ENCODE data around the gene COCH.

GRCh38 chr14:30915596-30915995 lies 41.2 kb downstream of the COCH start:
- TF ChIP-seq CTCF (IDR thresholded peaks at IDR 0.05 in 2 of 3, conservative IDR thresholded peaks at IDR 0.05 in 1 of 3; ENCODE audit: borderline replicate concordance in 1 of 3, insufficient read depth in 1 of 3, low read depth in 2 of 3, low read length in 2 of 3) (no peak), EGR1 (IDR thresholded peaks at IDR 0.05; ENCODE audit: low read depth) (no peak), FOSL1 (IDR thresholded peaks at IDR 0.05; ENCODE audit: low read depth) (no peak), YY1 (IDR thresholded peaks at IDR 0.05; ENCODE audit: extremely low read depth, insufficient replicate concordance, low read depth, low read length) (no peak), ZNF274 (IDR thresholded peaks at IDR 0.05; ENCODE audit: low read depth, low read length) (no peak), EZH2 (IDR thresholded peaks at IDR 0.05) (no peak), CEBPB (IDR thresholded peaks at IDR 0.05; ENCODE audit: low read depth) (no peak), EZH2phosphoT487 (IDR thresholded peaks at IDR 0.05; ENCODE audit: borderline replicate concordance) (no peak), POLR2A (IDR thresholded peaks at IDR 0.05; ENCODE audit: borderline replicate concordance, extremely low read depth, insufficient read depth, insufficient read length) (no peak), POLR2AphosphoS5 (IDR thresholded peaks at IDR 0.05; ENCODE audit: low read depth, low read length) (no peak)
- TF ChIP-seq, protein P1, sequence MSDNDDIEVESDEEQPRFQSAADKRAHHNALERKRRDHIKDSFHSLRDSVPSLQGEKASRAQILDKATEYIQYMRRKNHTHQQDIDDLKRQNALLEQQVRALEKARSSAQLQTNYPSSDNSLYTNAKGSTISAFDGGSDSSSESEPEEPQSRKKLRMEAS (IDR thresholded peaks at IDR 0.05): no peak

All from HCT116 (cell line).